Gastroesophageal sphincter (tissue), 4 donors: Measurements from ENCODE around the gene TTC33. TPM values are rescaled to one million over a fixed set of nuclear protein-coding genes. Genes with fewer than 3 reads are reported as not detected.
"Not testable (repeated sequence)": the region's sequence is repeated elsewhere in the genome, so short reads cannot be mapped to it uniquely, and the experiment has no call there.

Experiments
- ATAC-seq: fragments of 150-250 bp; one replicate; pipeline ENCODE4 v1.9.1; 2016; ENCODE audit warnings: mild to moderate bottlenecking, moderate library complexity
- H3K27ac ChIP-seq, 4 donors: fragments of 200-600 bp; sonication (generic) in 3 of 4; 1 replicate in 3 of 4; 2 replicates in 1 of 4; pipeline ENCODE4 v1.5.1; 2016 to 2019
- H3K27me3 ChIP-seq: fragments of 200-600 bp; sonication (generic); one replicate; pipeline ENCODE4 v1.5.1; 2019
- H3K36me3 ChIP-seq, 2 donors: fragments of 200-600 bp; sonication (generic); one replicate each; pipeline ENCODE4 v1.5.1; 2019; ENCODE audit warnings: control low read depth in 1 of 2
- H3K4me1 ChIP-seq, 3 donors: fragments of 200-600 bp; sonication (generic); 1 replicate in 2 of 3; 2 replicates in 1 of 3; pipeline ENCODE4 v1.5.1; 2016 to 2019; ENCODE audit warnings: control low read depth in 2 of 3
- H3K4me3 ChIP-seq, 2 donors: fragments of 200-600 bp; sonication (generic); one replicate each; pipeline ENCODE4 v1.5.1; 2019; ENCODE audit warnings: mild to moderate bottlenecking in 1 of 2, moderate library complexity in 1 of 2
- H3K9me3 ChIP-seq, 3 donors: fragments of 200-600 bp; sonication (generic); one replicate each; pipeline ENCODE4 v1.5.1; 2017 to 2019; ENCODE audit warnings: control low read depth in 2 of 3
- EP300 ChIP-seq: sonication (generic); formaldehyde crosslinking; IDR thresholded peaks from one replicate; pipeline ENCODE4 v1.6.1; 2017; ENCODE audit warnings: antibody characterized with exemption, mild to moderate bottlenecking
- POLR2A ChIP-seq, 2 donors: fragments of 450-650 bp; IDR thresholded peaks; one replicate each; pipeline ENCODE4 v1.6.1; 2017; ENCODE audit warnings: antibody characterized with exemption in 2 of 2, mild to moderate bottlenecking in 2 of 2, moderate library complexity in 1 of 2
- POLR2AphosphoS5 ChIP-seq: sonication (generic); formaldehyde crosslinking; IDR thresholded peaks from one replicate; pipeline ENCODE4 v1.6.1; 2017; ENCODE audit warnings: antibody characterized with exemption
- WGBS, 2 donors: methylation state at CpG; one replicate each; pipeline ENCODE4 v1.1.5; 2018; ENCODE audit warnings: low coverage in 1 of 2; 5-methylcytosine and 5-hydroxymethylcytosine counted together
- total RNA-seq, 4 donors: library from RNA; depleted of rRNA; stranded (reverse); fragments of >200 nt; gene quantifications; one replicate each; pipeline ENCODE4 v1.1.0, GENCODE V29; 2016
- TF ChIP-seq, protein P1 (sequence below), 4 experiments: fragments of 200-600 bp in 2 of 4; fragments of 450-650 bp in 2 of 4; sonication (generic) in 1 of 4; IDR thresholded peaks; one replicate each; pipeline ENCODE4 v1.5.1; 2017 to 2019; ENCODE audit warnings: antibody characterized with exemption in 4 of 4, mild to moderate bottlenecking in 2 of 4, moderate library complexity in 2 of 4

Gene TTC33
- total RNA-seq, 4 donors from 2014 or later = 23.2 to 27.7 (median 25.8) TPM

DNA sequence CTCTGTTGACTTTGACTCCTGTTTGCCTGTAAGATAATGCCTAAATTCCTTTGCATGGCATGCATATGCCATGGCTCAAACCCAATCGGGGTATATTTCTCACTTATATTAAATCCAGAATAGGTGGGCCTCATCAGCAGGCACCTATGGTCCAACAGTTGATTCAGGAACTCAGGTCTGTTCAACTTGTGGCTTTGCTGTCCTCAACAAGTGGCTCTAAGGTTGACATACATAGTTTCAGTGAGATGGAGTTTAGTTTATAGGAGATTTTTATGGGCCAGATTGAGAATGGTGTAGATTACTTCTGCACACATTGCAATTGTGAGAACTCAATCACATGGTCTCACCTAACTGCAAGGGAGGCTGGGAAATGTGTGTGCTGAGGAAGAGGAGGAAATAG, 107.6 kb downstream of the TTC33 start:
- Histone ChIP-seq H3K27me3 (no peaks in the 10 kb centered on the region), H3K36me3 (no peaks in the 10 kb centered on the region), H3K27ac (no peak overlapping the region), H3K9me3 (peaks cover 0 to 4% (median 0%) of the 10 kb centered on the region in 3 donors), H3K4me3 (no peak overlapping the region), H3K4me1 (no peaks in the 10 kb centered on the region)
- 71 to 78% methylated on average over 1 of the region's 1 CpG for WGBS, 2 donors
- ATAC-seq = no peak
- TF ChIP-seq, protein P1, sequence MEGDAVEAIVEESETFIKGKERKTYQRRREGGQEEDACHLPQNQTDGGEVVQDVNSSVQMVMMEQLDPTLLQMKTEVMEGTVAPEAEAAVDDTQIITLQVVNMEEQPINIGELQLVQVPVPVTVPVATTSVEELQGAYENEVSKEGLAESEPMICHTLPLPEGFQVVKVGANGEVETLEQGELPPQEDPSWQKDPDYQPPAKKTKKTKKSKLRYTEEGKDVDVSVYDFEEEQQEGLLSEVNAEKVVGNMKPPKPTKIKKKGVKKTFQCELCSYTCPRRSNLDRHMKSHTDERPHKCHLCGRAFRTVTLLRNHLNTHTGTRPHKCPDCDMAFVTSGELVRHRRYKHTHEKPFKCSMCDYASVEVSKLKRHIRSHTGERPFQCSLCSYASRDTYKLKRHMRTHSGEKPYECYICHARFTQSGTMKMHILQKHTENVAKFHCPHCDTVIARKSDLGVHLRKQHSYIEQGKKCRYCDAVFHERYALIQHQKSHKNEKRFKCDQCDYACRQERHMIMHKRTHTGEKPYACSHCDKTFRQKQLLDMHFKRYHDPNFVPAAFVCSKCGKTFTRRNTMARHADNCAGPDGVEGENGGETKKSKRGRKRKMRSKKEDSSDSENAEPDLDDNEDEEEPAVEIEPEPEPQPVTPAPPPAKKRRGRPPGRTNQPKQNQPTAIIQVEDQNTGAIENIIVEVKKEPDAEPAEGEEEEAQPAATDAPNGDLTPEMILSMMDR (IDR thresholded peaks at IDR 0.05) = no peak
- no peak for TF ChIP-seq POLR2A (IDR thresholded peaks at IDR 0.05)
- TF ChIP-seq EP300 = no peak
- no peak for TF ChIP-seq POLR2AphosphoS5

DNA sequence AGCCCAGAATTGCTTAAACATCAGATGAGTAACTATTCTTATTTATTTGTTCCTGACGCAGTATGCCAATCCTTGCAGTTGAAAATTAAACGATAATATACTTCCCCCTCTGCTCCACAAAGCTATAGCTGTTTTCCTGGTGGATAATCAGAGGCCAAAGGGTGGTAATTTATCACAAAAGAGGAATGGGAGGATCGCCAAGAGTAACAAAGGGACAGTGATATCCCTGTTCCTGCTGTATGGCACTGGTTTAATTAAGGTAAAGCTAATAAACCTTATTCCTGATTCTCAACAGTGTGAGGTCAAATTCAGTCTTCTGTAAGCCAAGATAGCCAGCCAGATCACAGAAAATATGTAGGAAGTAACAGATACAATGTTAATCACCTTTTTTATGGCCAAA, 109.5 kb downstream of the TTC33 start:
- TF ChIP-seq POLR2A (IDR thresholded peaks at IDR 0.05) = no peak
- no peak for TF ChIP-seq POLR2AphosphoS5
- TF ChIP-seq EP300 = no peak
- TF ChIP-seq, protein P1 (IDR thresholded peaks at IDR 0.05) = no peak
- WGBS, 2 donors = 34 to 40% methylated on average over 3 of the region's 3 CpGs
- H3K36me3 ChIP-seq = no peaks in the 10 kb centered on the region
- H3K9me3 ChIP-seq = peaks cover 0 to 5% (median 0%) of the 10 kb centered on the region in 3 donors
- ATAC-seq = no peak
- H3K27ac ChIP-seq = no peak overlapping the region
- no peak overlapping the region for H3K4me3 ChIP-seq
- H3K4me1 ChIP-seq = no peaks in the 10 kb centered on the region
- no peaks in the 10 kb centered on the region for H3K27me3 ChIP-seq

DNA sequence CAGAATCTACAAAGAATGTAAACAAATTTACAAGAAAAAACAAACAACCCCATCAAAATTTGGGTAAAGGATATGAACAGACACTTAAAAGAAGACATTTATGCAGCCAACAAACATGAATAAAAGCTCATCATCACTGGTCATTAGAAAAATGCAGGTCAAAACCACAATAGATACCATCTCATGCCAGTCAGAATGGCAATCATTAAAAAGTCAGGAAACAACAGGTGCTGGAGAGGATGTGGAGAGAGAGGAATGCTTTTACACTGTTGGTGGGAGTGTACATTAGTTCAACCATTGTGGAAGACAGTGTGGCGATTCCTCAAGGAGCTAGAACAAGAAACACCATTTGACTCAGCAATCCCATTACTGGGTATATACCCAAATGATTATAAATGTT, 116.2 kb downstream of the TTC33 start:
- not testable (repeated sequence) for H3K4me1 ChIP-seq, ATAC-seq, H3K4me3 ChIP-seq, H3K36me3 ChIP-seq, H3K27ac ChIP-seq, H3K27me3 ChIP-seq
- WGBS, 2 donors = 100% methylated on average over 1 of the region's 1 CpG
- H3K9me3 ChIP-seq = peaks cover 0 to 43% (median 0%) of the 10 kb centered on the region in 3 donors

DNA sequence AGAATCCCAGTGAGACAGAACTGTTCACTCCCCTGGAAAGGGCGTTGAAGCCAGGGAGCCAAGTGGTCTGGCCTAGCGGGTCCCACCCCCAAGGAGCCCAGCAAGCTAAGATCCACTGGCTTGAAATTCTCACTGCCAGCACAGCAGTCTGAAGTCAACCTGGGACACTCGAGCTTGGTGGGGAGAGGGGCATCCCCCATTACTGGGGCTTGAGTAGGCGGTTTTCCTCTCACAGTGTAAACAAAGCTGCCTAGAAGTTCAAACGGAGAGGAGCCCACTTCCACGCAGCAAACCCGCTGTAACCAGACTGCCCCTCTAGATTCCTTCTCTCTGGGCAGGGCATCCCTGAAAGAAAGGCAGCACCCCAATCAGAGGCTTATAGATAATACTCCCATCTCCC, 121.2 kb downstream of the TTC33 start:
- Histone ChIP-seq H3K36me3 (no peaks in the 10 kb centered on the region), H3K27me3 (no peaks in the 10 kb centered on the region), H3K27ac (no peak overlapping the region), H3K9me3 (peaks cover 0 to 23% (median 0%) of the 10 kb centered on the region in 3 donors), H3K4me1 (no peaks in the 10 kb centered on the region), H3K4me3 (no peak overlapping the region)
- TF ChIP-seq, protein P1 (IDR thresholded peaks at IDR 0.05) = no peak
- TF ChIP-seq EP300 = no peak
- no peak for TF ChIP-seq POLR2AphosphoS5
- TF ChIP-seq POLR2A (IDR thresholded peaks at IDR 0.05) = no peak
- ATAC-seq = no peak
- 100% methylated on average over 1 to 2 of the region's 7 CpGs for WGBS, 2 donors

DNA sequence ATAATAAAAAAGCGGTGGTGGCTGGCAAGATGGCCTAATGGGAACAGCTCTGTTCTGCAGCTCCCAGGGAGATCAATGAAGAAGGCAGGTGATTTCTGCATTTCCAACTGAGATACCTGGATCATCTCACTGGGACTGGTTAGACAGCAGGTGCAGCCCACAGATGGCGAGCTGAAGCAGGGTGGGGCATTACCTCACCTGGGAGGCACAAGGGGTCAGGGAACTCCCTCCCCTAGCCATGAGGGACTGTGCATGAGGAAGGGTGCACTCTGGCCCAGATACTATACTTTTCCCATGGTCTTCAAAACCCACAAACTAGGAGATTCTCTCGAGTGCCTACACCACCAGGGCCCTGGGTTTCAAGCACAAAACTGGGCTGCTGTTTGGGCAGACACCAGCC, 121.6 kb downstream of the TTC33 start:
- Histone ChIP-seq H3K4me3 (no peak overlapping the region), H3K9me3 (peaks cover 0 to 19% (median 0%) of the 10 kb centered on the region in 3 donors), H3K27me3 (no peaks in the 10 kb centered on the region), H3K36me3 (no peaks in the 10 kb centered on the region), H3K27ac (no peak overlapping the region), H3K4me1 (no peaks in the 10 kb centered on the region)
- WGBS, 2 donors = 43 to 100% methylated on average over 1 to 2 of the region's 3 CpGs
- TF ChIP-seq POLR2A (IDR thresholded peaks at IDR 0.05) (no peak), POLR2AphosphoS5 (no peak), EP300 (no peak)
- TF ChIP-seq, protein P1 (IDR thresholded peaks at IDR 0.05) = no peak
- ATAC-seq = no peak

DNA sequence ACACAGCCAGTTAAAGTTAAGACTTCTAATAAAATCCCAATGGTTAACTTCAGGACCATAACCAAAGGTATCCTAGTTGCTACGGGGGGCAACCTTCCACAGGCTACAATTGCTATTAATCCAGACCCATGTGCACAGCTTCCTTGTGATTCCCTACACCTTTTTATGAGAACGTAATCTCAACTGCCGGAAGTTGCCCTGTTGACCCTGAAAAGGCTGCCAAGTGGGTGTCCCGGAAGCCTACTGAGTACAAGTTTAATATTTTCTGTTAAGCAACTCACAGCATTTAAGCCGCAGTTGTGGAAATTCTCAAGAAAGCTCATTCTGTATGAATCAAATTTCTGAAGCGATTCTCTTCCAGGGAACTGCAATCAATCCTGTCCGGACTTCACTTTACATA, 124.5 kb downstream of the TTC33 start:
- TF ChIP-seq EP300 (no peak), POLR2A (IDR thresholded peaks at IDR 0.05) (no peak), POLR2AphosphoS5 (no peak)
- TF ChIP-seq, protein P1 (IDR thresholded peaks at IDR 0.05) = no peak
- Histone ChIP-seq H3K4me3 (no peak overlapping the region), H3K9me3 (peaks cover 0 to 5% (median 0%) of the 10 kb centered on the region in 3 donors), H3K27me3 (no peaks in the 10 kb centered on the region), H3K27ac (no peak overlapping the region), H3K36me3 (no peaks in the 10 kb centered on the region), H3K4me1 (no peaks in the 10 kb centered on the region)
- ATAC-seq = no peak
- 73 to 80% methylated on average over 4 to 7 of the region's 7 CpGs for WGBS, 2 donors
